Osteoblast (primary cell): Measurements from ENCODE around the gene EIPR1. TPM values are rescaled to one million over a fixed set of nuclear protein-coding genes. Genes with fewer than 3 reads are reported as not detected.

Experiments
- DNase-seq: peaks from one replicate; pipeline ENCODE4 v3.0.0; 2011; ENCODE audit warnings: low spot score, mixed read lengths; ENCODE audit not compliant: insufficient read length; ENCODE audit errors: missing footprints
- H2AFZ ChIP-seq: 2 replicates; pipeline ENCODE4 v1.6.0; 2011; ENCODE audit warnings: mild to moderate bottlenecking, low read length
- H3K27ac ChIP-seq: 2 replicates; pipeline ENCODE4 v1.5.1; 2011; ENCODE audit warnings: mild to moderate bottlenecking, low read depth, low read length, moderate library complexity
- H3K27me3 ChIP-seq: 2 replicates; pipeline ENCODE4 v1.6.0; 2012; ENCODE audit warnings: mild to moderate bottlenecking, control low read depth, inconsistent platforms, low read length, moderate library complexity; ENCODE audit not compliant: insufficient read depth
- H3K36me3 ChIP-seq: 2 replicates; pipeline ENCODE4 v1.5.1; 2011; ENCODE audit warnings: mild to moderate bottlenecking, low read length, control low read depth, moderate library complexity; ENCODE audit not compliant: insufficient read depth
- H3K4me1 ChIP-seq: 2 replicates; pipeline ENCODE4 v1.5.1; 2011; ENCODE audit warnings: mild to moderate bottlenecking, low read length, control low read depth, moderate library complexity; ENCODE audit not compliant: insufficient read depth
- H3K4me2 ChIP-seq: 2 replicates; pipeline ENCODE4 v1.6.0; 2011; ENCODE audit warnings: mild to moderate bottlenecking, low read length; ENCODE audit not compliant: insufficient read depth
- H3K4me3 ChIP-seq: fragments of 200-600 bp; sonication (generic); 3 replicates; pipeline ENCODE4 v1.5.1; 2012; ENCODE audit warnings: mild to moderate bottlenecking, low read length, inconsistent platforms; ENCODE audit not compliant: insufficient read depth
- H3K79me2 ChIP-seq: 2 replicates; pipeline ENCODE4 v1.6.0; 2012; ENCODE audit warnings: mild to moderate bottlenecking, low read length, control low read depth, inconsistent platforms; ENCODE audit not compliant: insufficient read depth
- H3K9me3 ChIP-seq: 2 replicates; pipeline ENCODE4 v1.5.1; 2011; ENCODE audit warnings: low read depth, low read length, control low read depth
- H4K20me1 ChIP-seq: 2 replicates; pipeline ENCODE4 v1.6.0; 2012; ENCODE audit warnings: mild to moderate bottlenecking, low read length, control low read depth; ENCODE audit not compliant: insufficient read depth
- total RNA-seq: library from RNA; depleted of rRNA; stranded (reverse); fragments of >200 nt; gene quantifications from 2 replicates; pipeline ENCODE4 v1.2.3, GENCODE V29; 2012
- TF ChIP-seq, protein P1 (sequence below): IDR thresholded peaks from 2 replicates; pipeline ENCODE4 v1.5.1; 2011; ENCODE audit warnings: mild to moderate bottlenecking, low read depth, low read length, moderate library complexity; ENCODE audit errors: extremely low read depth

Gene EIPR1
- total RNA-seq, 1 donor: 17.7 TPM

DNA sequence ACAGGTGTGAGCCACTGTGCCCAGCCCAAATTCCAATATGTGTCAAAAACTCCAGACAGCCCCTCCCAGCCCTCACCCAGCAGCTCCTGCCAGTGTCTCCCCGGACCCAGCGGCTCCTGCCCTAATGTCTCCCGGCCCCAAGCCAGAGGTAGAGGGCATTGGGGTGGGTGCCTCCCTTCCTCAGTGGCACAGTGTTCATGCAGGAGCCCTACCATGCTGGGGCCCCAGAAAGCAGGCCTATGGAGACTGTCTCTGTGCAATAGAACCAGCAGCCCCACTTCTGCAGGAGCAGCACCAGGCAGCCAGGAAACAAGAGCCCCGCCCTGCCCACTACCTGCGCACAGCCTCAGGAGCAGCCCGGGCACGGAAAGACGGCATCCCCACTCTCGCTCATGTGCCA is 70.4 kb downstream of the EIPR1 start:
- no peaks in the 10 kb centered on the region for H3K36me3 ChIP-seq
- no peaks in the 10 kb centered on the region for H3K9me3 ChIP-seq
- H3K4me2 ChIP-seq: no peak overlapping the region
- H2AFZ ChIP-seq: no peak overlapping the region
- peaks cover 3% of the 10 kb centered on the region for H4K20me1 ChIP-seq
- H3K27me3 ChIP-seq: no peaks in the 10 kb centered on the region
- H3K27ac ChIP-seq: no peak overlapping the region
- peaks cover 4% of the 10 kb centered on the region for H3K79me2 ChIP-seq
- peaks cover 3% of the 10 kb centered on the region for H3K4me1 ChIP-seq
- TF ChIP-seq, protein P1, sequence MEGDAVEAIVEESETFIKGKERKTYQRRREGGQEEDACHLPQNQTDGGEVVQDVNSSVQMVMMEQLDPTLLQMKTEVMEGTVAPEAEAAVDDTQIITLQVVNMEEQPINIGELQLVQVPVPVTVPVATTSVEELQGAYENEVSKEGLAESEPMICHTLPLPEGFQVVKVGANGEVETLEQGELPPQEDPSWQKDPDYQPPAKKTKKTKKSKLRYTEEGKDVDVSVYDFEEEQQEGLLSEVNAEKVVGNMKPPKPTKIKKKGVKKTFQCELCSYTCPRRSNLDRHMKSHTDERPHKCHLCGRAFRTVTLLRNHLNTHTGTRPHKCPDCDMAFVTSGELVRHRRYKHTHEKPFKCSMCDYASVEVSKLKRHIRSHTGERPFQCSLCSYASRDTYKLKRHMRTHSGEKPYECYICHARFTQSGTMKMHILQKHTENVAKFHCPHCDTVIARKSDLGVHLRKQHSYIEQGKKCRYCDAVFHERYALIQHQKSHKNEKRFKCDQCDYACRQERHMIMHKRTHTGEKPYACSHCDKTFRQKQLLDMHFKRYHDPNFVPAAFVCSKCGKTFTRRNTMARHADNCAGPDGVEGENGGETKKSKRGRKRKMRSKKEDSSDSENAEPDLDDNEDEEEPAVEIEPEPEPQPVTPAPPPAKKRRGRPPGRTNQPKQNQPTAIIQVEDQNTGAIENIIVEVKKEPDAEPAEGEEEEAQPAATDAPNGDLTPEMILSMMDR: no peak
- DNase-seq: no peak
- no peak overlapping the region for H3K4me3 ChIP-seq

- no peak overlapping the region for H3K4me3 ChIP-seq
- H3K9me3 ChIP-seq: no peaks in the 10 kb centered on the region
- no peaks in the 10 kb centered on the region for H3K36me3 ChIP-seq
- H3K27me3 ChIP-seq: no peaks in the 10 kb centered on the region
- H3K4me1 ChIP-seq: peaks cover 3% of the 10 kb centered on the region
- H3K4me2 ChIP-seq: no peak overlapping the region
- DNase-seq: no peak
- H4K20me1 ChIP-seq: peaks cover 3% of the 10 kb centered on the region
- no peak overlapping the region for H3K27ac ChIP-seq
- TF ChIP-seq, protein P1: no peak
- H3K79me2 ChIP-seq: peaks cover 4% of the 10 kb centered on the region
- H2AFZ ChIP-seq: no peak overlapping the region
These were observed 71.7 kb downstream of the EIPR1 start for GRCh38 chr2:3305952-3306351.

DNA sequence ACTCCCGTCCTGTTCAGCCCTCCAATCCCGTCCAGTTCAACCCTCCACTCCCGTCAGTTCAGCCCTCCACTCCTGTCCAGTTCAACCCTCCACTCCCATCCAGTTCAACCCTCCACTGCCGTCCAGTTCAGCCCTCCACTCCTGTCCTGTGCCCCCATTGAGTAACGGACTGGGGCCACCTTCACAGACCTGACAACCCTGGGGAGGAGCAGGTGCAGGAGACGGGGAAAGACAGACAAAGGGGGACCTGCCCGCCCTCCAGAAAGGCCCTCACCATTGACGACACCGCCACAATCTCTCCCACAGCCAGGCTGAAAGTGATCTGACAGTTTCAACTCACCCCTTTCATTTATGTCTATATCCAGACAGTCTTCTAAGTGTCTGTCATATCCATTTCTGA is 72.2 kb downstream of the EIPR1 start:
- Histone ChIP-seq H3K9me3 (no peaks in the 10 kb centered on the region), H3K79me2 (peaks cover 4% of the 10 kb centered on the region), H3K4me2 (no peak overlapping the region), H3K27ac (no peak overlapping the region), H3K4me3 (no peak overlapping the region), H3K4me1 (peaks cover 3% of the 10 kb centered on the region), H4K20me1 (peaks cover 3% of the 10 kb centered on the region), H3K36me3 (no peaks in the 10 kb centered on the region), H3K27me3 (no peaks in the 10 kb centered on the region), H2AFZ (no peak overlapping the region)
- DNase-seq: no peak
- TF ChIP-seq, protein P1: no peak

GRCh38 chr2:3303583-3304406 is 73.8 kb downstream of the EIPR1 start:
- Histone ChIP-seq H3K79me2 (no peaks in the 10 kb centered on the region), H3K9me3 (no peaks in the 10 kb centered on the region), H3K4me2 (peak overlapping the region; percentile 84), H3K4me1 (peaks cover 3% of the 10 kb centered on the region), H3K4me3 (peak overlapping the region; percentile 57), H2AFZ (peak overlapping the region; percentile 74), H3K27ac (peak overlapping the region; percentile 48), H3K36me3 (no peaks in the 10 kb centered on the region), H3K27me3 (no peaks in the 10 kb centered on the region), H4K20me1 (peaks cover 4% of the 10 kb centered on the region)
- peak; percentile 99 for DNase-seq
- TF ChIP-seq, protein P1: peak; percentile 96
